Lung (tissue), 12 donors: ENCODE data around the gene CYP1A1. TPM values are rescaled to one million over a fixed set of nuclear protein-coding genes. Genes with fewer than 3 reads are reported as not detected.

Experiments used
- ATAC-seq: fragments of 200-7000 bp; cut with Tn5 transposase; one replicate; pipeline ENCODE4 v1.9.1; 2020; ENCODE audit warnings: moderate number of reproducible peaks; ENCODE audit not compliant: insufficient read depth, low FRiP score
- DNase-seq, 3 donors: peaks; one replicate each; pipeline ENCODE4 v3.0.0-alpha.2; 2013 to 2017
- H3K27ac ChIP-seq, 2 donors: one replicate each; pipeline ENCODE4 v1.5.1; 2013; ENCODE audit warnings: mild to moderate bottlenecking in 2 of 2, moderate library complexity in 2 of 2, control low read depth in 1 of 2, inconsistent platforms in 1 of 2, low read depth in 1 of 2, low read length in 1 of 2
- H3K27me3 ChIP-seq, 3 donors: one replicate each; pipeline ENCODE4 v1.5.1; 2013; ENCODE audit warnings: low read length in 2 of 3; ENCODE audit not compliant: control insufficient read depth in 3 of 3, insufficient read depth in 3 of 3
- H3K36me3 ChIP-seq, 4 donors: one replicate each; pipeline ENCODE4 v1.5.1; 2013; ENCODE audit warnings: low read length in 4 of 4, mild to moderate bottlenecking in 1 of 4, moderate library complexity in 1 of 4; ENCODE audit not compliant: control insufficient read depth in 4 of 4, insufficient read depth in 4 of 4
- H3K4me1 ChIP-seq, 5 donors: one replicate each; pipeline ENCODE4 v1.5.1; 2013; ENCODE audit warnings: low read length in 5 of 5, mild to moderate bottlenecking in 2 of 5, moderate library complexity in 1 of 5; ENCODE audit not compliant: control insufficient read depth in 5 of 5, insufficient read depth in 5 of 5
- H3K4me3 ChIP-seq: one replicate; pipeline ENCODE4 v1.5.1; 2013; ENCODE audit warnings: mild to moderate bottlenecking, control low read depth, moderate library complexity
- H3K9ac ChIP-seq, 2 donors: one replicate each; pipeline ENCODE4 v1.5.1; 2013; ENCODE audit warnings: low read length in 2 of 2, control low read depth in 1 of 2; ENCODE audit not compliant: insufficient read depth in 1 of 2
- H3K9me3 ChIP-seq, 4 donors: one replicate each; pipeline ENCODE4 v1.5.1; 2013; ENCODE audit warnings: low read length in 3 of 4, mild to moderate bottlenecking in 1 of 4, moderate library complexity in 1 of 4; ENCODE audit not compliant: control insufficient read depth in 4 of 4, insufficient read depth in 3 of 4
- WGBS, 2 donors: extraction: QIAGEN DNeasy Blood & Tissue Kit; methylation state at CpG; one replicate each; pipeline ENCODE4 v1.1.7; 2013; 5-methylcytosine and 5-hydroxymethylcytosine counted together
- polyA plus RNA-seq, 2 donors: library from polyadenylated mRNA; stranded (reverse); fragments of 200-250 nt; gene quantifications; one replicate each; pipeline ENCODE4 v1.2.1, GENCODE V29; 2013
- total RNA-seq, 2 donors: library from RNA; depleted of rRNA in 1 of 2; stranded (reverse); fragments of >200 nt in 1 of 2; gene quantifications; one replicate each; pipeline ENCODE4 v1.2.1, GENCODE V29; 2014 to 2021
- TF ChIP-seq, protein P1 (sequence below): IDR thresholded peaks from 2 replicates; pipeline ENCODE4 v1.5.1; 2012; ENCODE audit warnings: mild to moderate bottlenecking; ENCODE audit errors: control extremely low read depth, extremely low read depth
- donor health status: control.
- donor health status: control.
- donor health status: Bipolar disorder and iron deficiency.
- donor health status: healthy.
- donor health status: DM: yes; HTN: yes; CAD: no.

Gene CYP1A1
- total and polyA plus RNA-seq, 4 donors: 0.31 to 15.0 (median 0.73) TPM

GRCh38 chr15:74770211-74770903 is 45.0 kb upstream of the CYP1A1 start:
- TF ChIP-seq, protein P1, sequence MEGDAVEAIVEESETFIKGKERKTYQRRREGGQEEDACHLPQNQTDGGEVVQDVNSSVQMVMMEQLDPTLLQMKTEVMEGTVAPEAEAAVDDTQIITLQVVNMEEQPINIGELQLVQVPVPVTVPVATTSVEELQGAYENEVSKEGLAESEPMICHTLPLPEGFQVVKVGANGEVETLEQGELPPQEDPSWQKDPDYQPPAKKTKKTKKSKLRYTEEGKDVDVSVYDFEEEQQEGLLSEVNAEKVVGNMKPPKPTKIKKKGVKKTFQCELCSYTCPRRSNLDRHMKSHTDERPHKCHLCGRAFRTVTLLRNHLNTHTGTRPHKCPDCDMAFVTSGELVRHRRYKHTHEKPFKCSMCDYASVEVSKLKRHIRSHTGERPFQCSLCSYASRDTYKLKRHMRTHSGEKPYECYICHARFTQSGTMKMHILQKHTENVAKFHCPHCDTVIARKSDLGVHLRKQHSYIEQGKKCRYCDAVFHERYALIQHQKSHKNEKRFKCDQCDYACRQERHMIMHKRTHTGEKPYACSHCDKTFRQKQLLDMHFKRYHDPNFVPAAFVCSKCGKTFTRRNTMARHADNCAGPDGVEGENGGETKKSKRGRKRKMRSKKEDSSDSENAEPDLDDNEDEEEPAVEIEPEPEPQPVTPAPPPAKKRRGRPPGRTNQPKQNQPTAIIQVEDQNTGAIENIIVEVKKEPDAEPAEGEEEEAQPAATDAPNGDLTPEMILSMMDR: no peak
- Histone ChIP-seq H3K9me3 (no peaks in the 10 kb centered on the region), H3K4me1 (no peaks in the 10 kb centered on the region), H3K27me3 (no peaks in the 10 kb centered on the region), H3K36me3 (no peaks in the 10 kb centered on the region), H3K9ac (no peak overlapping the region), H3K4me3 (no peak overlapping the region), H3K27ac (no peak overlapping the region)
- DNase-seq (no peak), ATAC-seq (no peak)
- 62 to 76% methylated on average over 4 of the region's 4 CpGs for WGBS, 2 donors

GRCh38 chr15:74769463-74770025 is 44.2 kb upstream of the CYP1A1 start:
- ATAC-seq: no peak
- H3K27me3 ChIP-seq: no peaks in the 10 kb centered on the region
- peaks cover 0 to 1% (median 0%) of the 10 kb centered on the region in 5 donors for H3K4me1 ChIP-seq
- H3K9ac ChIP-seq: no peak overlapping the region
- no peak overlapping the region for H3K4me3 ChIP-seq
- no peak overlapping the region for H3K27ac ChIP-seq
- 68 to 82% methylated on average over 7 of the region's 7 CpGs for WGBS, 2 donors
- H3K36me3 ChIP-seq: no peaks in the 10 kb centered on the region
- DNase-seq: no peak
- TF ChIP-seq, protein P1: no peak
- no peaks in the 10 kb centered on the region for H3K9me3 ChIP-seq

- DNase-seq (peak; percentile 62 to 68 (median 65)), ATAC-seq (peak; percentile 80)
Measured at GRCh38 chr15:74768771-74769342, 43.5 kb upstream of the CYP1A1 start.

More at GRCh38 chr15:74768771-74769342, 43.5 kb upstream of the CYP1A1 start:
- H3K4me3 ChIP-seq: no peak overlapping the region
- H3K9me3 ChIP-seq: no peaks in the 10 kb centered on the region
- TF ChIP-seq, protein P1: peak; percentile 76
- H3K27ac ChIP-seq: peak overlapping the region in 1 of 2 donors; percentile 41
- no peaks in the 10 kb centered on the region for H3K27me3 ChIP-seq
- H3K4me1 ChIP-seq: peaks cover 0 to 3% (median 0%) of the 10 kb centered on the region in 5 donors
- 3 to 8% methylated on average over 9 of the region's 9 CpGs for WGBS, 2 donors
- H3K36me3 ChIP-seq: no peaks in the 10 kb centered on the region
- H3K9ac ChIP-seq: no peak overlapping the region
